KOPT-K1 (cell line): ENCODE measurements around the gene UNC5A.

Experiments used
- H3K27ac ChIP-seq: fragments of 200-600 bp; sonication (generic); 2 replicates; pipeline ENCODE4 v1.5.1; 2016; ENCODE audit warnings: antibody characterized with exemption, mild to moderate bottlenecking, low read depth, low read length; ENCODE audit not compliant: poor library complexity, severe bottlenecking
- H3K36me3 ChIP-seq: fragments of 200-600 bp; sonication (generic); 2 replicates; pipeline ENCODE4 v1.5.1; 2017; ENCODE audit warnings: antibody characterized with exemption, mild to moderate bottlenecking, low read length, moderate library complexity; ENCODE audit not compliant: insufficient read depth
- H3K9me3 ChIP-seq: fragments of 200-600 bp; sonication (generic); 2 replicates; pipeline ENCODE4 v1.5.1; 2017; ENCODE audit warnings: antibody characterized with exemption, low read length, mild to moderate bottlenecking; ENCODE audit not compliant: insufficient read depth, poor library complexity, severe bottlenecking

The UNC5A gene

DNA sequence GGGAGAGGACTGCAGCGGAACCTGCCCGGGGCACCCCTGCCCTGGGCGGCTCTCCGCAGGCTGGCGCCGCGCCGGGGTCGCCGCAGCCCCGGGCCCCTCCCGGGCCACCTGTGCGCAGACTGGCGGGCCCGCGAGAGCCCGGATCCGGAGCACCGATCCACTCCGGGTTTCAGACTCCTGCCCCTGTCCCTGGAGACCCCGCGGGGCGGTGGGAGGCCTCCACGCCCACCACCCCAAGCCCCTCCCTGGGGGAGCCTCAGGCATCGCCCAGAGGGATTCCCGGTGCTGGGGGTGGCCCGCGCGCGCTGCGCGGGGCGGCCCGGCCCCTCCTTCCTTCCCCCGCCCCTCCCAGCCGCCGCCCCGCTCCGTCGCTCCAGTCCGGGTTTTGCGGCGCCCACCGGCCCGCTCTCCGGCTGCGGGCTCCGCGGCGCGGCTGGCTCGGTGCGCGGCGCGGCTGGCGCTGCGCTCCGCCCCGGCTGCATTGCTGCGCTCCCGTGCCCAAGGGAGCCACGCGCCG lies at the start of gene UNC5A:
TSS of gene UNC5A (plus strand) at position 479 of the 517 bp plus-strand sequence. CDS start 192 bp downstream, outside the sequence.
- Histone ChIP-seq H3K9me3 (no peaks in the 10 kb centered on the region), H3K27ac (no peak within 1 kb of the TSS)

DNA sequence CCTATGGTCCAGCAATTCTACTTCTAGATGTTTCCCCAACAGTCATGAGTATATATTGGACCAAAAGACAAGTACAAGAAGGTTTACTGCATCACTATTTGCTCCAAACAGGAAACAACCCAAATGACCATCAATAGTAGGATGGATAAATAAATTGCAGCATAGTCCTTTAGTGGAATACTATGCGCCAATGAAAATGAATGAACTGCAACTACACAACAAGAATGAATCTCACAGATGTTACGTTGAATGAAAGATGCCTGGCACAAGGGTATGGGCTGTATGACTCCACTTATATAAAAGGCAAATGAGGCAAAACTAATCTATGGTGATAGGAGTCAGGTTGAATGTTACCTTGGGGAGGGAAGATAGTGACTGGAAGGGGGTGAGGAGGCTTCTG lies 48.6 kb upstream of the UNC5A start:
- H3K27ac ChIP-seq = no peak overlapping the region
- H3K9me3 ChIP-seq = peaks cover 20% of the 10 kb centered on the region
- H3K36me3 ChIP-seq = no peaks in the 10 kb centered on the region

More for the DNA sequence above, at the start of gene UNC5A:
- no peaks in the 10 kb centered on the region for H3K36me3 ChIP-seq

DNA sequence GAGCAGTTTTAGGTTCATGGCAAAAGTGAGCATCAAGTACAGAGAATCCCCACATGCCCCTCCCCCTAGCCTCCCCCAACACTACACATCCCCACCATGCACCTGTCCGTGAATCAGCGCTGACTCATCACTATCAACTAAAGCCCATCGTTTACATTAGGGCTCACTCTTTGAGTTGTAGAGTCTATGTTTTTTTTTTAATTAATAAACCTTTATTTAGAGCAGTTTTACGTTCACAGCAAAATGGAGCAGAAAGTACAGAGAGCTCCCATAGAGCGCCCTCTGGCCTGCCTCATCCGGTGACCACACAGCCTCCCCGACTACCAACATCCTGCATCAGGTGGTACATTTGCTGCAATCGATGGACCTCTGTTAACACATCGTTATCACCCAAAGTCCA lies 47.9 kb upstream of the UNC5A start:
- no peak overlapping the region for H3K27ac ChIP-seq
- H3K36me3 ChIP-seq = no peaks in the 10 kb centered on the region
- peaks cover 20% of the 10 kb centered on the region for H3K9me3 ChIP-seq

DNA sequence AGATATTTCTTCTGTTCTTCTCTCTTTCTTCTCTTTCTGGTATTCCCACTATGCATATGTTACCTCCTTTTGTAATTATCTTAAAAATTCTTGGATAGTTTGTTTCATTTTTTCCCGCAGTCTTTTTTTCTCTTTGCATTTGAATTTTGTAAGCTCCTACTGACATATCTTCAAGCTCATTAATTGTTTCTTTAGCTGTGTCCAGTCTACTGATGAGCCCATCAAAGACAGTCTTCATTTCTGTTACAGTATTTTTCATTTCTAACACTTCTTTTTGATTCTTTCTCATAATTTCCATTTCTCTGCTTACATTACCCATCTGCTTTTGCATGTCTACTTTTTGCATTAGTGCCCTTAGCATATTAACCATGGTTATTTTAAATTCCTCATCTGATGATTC lies 44.7 kb upstream of the UNC5A start:
- H3K27ac ChIP-seq = no peak overlapping the region
- peaks cover 20% of the 10 kb centered on the region for H3K9me3 ChIP-seq
- H3K36me3 ChIP-seq = no peaks in the 10 kb centered on the region

DNA sequence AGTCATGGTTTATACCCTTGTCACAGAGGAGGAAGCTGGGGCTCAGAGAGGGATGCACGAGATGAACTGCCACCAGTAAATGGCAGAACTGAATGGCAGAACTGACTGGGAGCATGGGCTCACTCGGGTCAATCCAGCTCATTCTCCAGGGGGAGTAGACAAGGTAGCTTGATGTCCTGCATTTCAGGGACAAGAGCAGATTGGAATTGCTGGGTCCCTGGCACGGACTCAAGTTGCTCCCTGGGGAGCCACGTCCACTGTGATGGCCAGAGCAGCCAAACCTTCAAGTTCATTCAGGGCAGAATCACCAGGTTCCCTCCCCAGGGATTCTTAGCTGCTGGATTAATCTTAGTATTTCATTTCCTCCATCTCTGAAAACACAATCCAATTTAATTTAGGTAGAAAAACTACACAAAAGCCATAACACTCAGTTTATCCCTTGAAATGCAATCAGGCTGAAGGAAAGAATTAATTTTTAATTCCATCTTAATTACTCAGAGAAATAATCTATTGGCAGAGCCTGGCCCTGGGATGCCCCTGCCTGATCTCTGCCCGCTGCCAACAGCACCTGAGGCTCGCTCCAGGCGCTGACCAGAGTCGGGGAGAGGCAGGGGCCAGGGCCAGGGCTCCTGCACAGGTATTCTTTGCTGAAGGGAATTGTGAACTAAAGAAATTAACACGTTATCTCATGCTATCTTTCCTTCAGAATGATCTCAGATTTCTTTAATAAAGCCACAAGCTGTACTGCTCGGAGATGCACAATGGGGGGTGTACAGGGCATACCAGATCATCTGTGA lies 42.0 kb upstream of the UNC5A start:
- Histone ChIP-seq H3K9me3 (peaks cover 20% of the 10 kb centered on the region), H3K36me3 (no peaks in the 10 kb centered on the region)

DNA sequence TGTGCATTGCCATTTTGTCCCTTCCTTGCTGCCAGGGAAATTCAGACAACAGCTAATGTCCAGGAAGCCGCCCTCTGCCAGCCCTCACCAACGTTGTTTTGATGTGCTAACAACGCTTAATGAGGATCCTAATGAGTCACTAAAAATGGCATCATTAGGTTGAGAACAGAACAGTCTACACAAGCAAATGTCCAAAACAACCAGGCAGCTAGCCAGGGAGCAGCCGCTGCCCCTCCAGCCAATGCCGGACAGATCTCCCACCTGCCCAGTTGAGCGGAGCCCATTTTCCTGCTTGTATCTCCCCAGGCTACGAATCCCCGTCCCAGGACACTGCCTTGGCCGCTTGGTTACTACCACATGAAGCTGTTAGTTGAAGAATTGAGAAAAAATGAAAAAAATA lies 40.4 kb upstream of the UNC5A start:
- no peak overlapping the region for H3K27ac ChIP-seq
- H3K36me3 ChIP-seq = no peaks in the 10 kb centered on the region
- H3K9me3 ChIP-seq = peaks cover 15% of the 10 kb centered on the region

More for the DNA sequence above, 42.0 kb upstream of the UNC5A start:
- H3K27ac ChIP-seq = no peak overlapping the region

DNA sequence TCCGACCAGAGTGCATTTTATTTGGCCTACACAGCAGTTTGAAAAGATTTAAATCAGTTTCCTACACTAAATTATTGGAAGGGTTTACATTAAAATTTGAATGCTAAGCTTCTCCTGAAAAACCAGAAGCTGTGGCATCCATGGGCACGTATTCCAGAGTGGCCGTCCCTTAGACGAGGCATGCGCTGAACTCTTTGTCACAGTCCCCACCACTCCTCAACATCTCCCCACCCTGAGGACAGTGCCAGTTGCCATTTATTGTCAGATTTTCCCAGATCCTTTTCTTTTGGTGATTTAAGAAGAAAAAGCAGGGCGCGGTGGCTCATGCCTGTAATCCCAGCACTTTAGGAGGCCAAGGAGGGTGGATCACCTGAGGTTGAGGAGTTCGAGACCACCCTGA lies 39.9 kb upstream of the UNC5A start:
- peaks cover 11% of the 10 kb centered on the region for H3K9me3 ChIP-seq

DNA sequence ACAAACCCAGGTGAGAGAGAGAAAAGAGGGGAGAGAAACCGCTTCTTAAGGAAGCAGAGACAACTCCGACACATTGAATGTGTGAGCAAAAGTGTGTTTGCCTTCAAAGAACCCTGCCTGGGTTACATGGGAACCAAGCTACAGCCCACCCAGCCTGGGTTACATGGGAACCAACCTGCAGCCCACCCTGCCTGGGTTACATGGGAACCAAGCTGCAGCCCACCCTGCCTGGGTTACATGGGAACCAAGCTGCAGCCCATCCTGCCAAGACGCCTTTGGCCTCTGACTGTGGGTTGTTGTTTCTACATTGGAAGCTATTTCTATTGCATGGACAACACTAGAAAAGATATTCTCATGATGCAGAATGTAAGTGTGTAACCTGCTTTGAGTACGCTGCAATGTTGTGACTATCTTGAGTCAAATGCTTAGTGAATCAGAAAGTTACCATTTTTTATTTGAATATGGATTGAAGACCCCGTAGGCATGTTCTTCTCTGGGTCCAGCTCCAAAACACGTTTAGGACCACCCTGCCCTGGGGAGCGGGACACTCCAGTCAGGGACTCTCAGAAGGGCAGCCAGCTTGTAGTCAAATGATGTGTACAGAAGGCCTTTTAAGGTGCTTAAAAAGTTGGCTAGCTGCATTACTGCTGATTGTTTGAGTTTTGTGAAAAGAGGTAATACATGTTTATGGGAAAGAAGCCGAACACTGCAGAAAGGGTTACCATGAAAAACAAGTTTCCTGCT lies 39.1 kb upstream of the UNC5A start:
- peaks cover 5% of the 10 kb centered on the region for H3K9me3 ChIP-seq
- no peak overlapping the region for H3K27ac ChIP-seq
- H3K36me3 ChIP-seq = no peaks in the 10 kb centered on the region

More for the DNA sequence above, 39.9 kb upstream of the UNC5A start:
- H3K36me3 ChIP-seq = no peaks in the 10 kb centered on the region
- H3K27ac ChIP-seq = no peak overlapping the region

DNA sequence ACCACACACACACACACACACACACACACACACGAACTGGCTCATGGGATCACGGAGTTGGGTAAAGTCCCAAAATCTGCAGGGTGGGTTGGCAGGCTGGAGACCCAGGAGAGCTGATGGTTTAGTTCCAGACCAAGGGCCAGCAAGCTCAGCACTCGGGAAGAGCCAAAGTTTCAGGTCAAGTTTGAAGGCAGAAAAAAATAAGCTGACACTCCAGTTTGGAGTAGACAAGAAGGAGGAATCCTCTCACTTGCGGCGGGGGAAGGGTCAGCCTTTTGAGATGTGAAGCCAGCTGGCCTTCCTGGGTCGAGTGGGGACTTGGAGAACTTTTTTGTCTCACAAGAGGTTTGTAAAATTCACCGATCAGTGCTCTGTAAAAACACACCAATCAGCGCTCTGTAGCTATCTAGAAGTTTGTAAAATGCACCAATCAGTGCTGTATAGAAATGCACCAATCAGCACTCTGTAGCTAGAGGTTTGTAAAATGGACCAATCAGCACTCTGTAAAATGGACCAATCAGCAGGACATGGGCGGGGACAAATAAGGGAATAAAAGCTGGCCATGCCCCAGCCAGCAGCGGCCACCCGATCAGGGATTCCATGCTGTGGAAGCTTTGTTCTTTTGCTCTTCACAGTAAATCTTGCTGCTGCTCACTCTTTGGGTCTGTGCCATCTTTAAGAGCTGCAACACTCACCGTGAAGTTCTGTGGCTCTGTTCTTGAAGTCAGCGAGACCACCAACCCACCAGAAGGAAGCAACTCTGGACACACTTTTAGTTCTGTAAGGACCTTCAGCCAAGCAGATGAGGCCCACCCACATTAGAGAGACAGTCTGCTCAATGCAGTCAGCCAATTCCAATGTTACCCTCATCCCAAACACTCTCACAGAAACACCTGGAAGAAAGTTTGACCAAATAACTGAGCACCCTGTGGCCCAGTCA lies 37.8 kb upstream of the UNC5A start:
- Histone ChIP-seq H3K27ac (no peak overlapping the region), H3K36me3 (no peaks in the 10 kb centered on the region), H3K9me3 (no peaks in the 10 kb centered on the region)

DNA sequence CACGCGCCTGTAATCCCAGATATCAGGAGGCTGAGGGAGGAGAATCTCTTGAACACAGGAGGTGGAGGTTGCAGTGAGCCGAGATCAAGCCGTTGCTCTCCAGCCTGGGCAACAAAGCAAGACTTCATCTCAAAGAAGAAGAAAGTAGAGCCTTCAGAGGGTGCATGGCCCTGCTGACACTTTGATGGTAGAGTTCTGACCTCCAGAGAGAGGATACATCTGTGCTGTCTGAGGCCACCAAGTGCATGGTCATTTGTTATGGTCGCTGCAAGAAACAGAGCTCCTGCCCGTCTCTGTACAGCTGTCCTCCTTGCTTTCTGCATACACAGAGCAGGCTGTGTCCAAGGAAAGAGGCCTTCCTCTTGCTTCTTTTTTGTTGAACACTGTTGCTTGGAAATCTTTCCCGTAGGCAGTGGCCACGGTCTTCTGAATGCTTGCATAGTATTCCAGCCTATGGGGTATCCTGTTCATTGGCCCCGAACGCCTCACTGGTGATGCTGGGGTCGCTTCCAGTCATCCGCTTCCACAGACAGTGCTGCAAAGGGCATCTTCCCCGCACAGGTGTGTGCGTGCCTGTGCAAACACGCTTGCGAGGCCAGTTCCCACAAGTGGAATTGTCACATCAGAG lies 36.8 kb upstream of the UNC5A start:
- no peaks in the 10 kb centered on the region for H3K36me3 ChIP-seq
- no peak overlapping the region for H3K27ac ChIP-seq
- H3K9me3 ChIP-seq = no peaks in the 10 kb centered on the region

DNA sequence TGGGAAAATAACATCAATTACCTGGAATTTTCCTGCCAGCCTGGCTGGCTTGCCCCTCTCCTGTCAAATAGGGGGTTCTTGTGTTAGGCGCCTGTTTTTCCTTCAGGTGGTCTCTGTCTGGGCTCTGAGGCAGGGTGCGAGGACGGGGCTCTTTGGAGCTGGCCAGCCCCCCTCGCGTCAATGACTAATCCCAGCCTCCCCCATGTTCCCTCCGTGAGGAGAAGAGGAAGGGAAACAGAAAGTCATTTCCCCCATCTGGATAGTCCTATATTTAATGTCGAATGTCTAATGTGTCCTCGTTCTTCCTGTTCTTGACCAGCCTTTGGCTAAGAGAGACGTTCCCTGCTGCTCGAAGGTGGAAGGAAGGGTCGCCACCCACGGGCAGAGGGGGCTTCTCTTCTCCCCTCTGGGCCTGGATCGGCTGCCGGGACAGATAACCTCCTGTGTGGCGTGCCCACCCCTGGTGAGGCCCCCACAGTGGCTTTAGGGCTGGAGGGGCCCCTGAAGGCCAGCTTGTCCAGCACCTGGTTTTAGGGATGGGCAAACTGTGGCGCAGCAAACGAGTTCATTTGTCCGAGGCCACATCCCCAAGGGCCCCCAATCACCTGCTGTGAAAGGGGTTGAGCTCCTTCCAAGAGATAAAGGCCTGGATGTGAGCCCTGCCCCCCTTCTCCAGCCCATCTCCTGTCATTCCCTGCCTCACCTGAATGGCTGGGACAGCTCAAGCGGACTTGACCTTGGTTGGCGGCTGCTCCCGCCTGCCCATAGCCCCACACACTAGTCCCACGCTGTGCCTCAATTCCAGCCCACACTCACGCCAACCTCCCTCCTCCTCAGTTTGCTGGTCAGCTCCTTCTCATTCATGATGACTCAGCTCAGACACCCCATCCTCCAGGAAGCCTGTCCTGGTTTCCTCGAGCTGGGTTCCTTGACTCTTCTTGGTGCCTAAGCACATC lies 35.9 kb upstream of the UNC5A start:
- Histone ChIP-seq H3K27ac (no peak overlapping the region), H3K36me3 (no peaks in the 10 kb centered on the region), H3K9me3 (no peaks in the 10 kb centered on the region)

DNA sequence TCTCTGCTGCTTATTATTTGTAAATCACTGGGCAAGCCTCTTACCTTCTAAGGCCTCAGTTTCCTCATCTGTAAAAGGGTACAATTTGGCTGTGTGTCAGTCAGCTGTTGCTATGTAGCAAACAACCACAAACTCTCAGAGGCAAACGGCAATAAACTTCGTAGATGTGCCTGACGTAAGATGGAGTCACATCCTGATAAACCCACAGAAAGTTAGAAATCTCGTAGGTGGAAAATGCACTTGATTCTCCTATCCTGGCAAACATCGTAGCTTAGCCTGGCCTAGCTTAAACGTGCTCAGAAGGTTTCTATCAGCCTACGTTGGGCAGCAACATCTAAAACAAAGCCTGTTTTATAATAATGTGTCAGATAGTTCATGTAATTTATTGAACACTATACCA lies 35.0 kb upstream of the UNC5A start:
- Histone ChIP-seq H3K9me3 (no peaks in the 10 kb centered on the region), H3K27ac (no peak overlapping the region), H3K36me3 (no peaks in the 10 kb centered on the region)

DNA sequence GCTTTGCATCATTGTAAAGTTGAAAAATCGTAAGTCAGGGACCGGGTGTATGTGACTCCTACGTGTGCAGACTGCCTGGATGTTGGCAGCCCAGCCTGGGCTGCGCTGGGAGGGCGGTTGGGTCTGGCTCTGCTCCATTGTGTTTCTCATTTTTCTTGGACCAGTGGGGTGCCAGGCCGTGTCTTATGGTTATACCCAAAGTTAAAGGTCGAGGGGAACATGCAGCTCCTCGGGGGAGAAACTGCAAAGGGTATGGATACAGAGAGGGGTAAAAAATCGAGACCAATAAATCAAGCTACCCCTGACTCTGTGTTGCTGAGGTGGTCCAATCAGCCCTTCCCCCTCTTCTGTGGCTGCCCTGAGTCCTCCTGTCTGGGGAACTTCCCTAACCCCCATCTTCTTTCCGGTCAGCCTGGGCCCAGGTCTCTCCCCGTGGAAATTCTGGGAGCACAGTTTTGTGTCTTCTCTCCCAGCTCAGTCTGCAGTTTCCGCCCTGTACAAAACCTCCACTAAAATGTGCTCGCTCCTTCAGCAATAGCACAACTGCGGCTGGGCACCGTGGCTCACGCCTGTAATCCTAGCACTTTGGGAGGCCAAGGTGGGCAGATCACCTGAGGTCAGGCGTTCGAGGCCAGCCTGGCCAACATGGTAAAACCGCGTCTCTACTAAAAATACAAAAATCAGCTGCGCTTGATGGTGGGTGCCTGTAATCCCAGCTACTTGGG lies 34.1 kb upstream of the UNC5A start:
- Histone ChIP-seq H3K27ac (no peak overlapping the region), H3K9me3 (no peaks in the 10 kb centered on the region), H3K36me3 (no peaks in the 10 kb centered on the region)
